ENCODE results near the gene MAD1L1. TPM values are rescaled to one million over a fixed set of nuclear protein-coding genes. Genes with fewer than 3 reads are reported as not detected.

MAD1L1 gene
- total and polyA plus RNA-seq, 2 of the 8 experiments (the other 6 are each of a cell fraction or from before 2014, with no cell fraction given) = 40.4 to 44.6 TPM

DNA sequence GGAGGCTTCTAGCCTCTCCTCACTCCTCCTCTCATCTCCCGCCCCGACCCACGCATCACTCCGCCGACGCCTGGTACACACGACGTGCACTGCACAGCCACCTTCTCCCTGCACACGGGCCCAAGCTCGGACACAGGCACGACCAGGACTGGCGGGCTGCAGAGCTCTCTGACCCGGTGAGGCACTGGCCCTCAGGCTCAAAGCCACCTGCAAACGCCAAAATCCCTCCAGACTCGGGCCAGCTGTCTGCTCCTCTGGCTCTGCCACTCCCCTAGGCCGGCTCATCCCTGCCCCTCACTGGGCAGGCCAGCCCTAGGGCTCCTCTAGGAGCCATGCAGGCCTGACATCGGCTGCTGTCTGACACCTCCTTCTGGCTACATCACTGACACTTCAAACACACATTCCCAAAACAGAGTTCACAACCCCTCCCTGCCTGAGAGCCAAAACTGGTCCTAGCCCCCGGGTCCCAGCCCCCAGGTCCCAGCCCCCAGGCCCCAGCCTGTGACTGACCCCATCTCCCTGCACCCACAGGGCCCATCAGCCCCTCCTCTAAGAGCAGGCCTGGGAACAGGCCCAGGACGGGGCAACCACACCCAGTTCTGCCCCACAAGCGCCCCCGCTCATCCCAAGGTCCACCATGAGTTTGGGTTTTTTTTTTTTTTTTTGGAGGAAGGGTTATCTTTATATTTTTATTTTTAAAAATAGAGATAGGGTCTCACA, 35.1 kb downstream of the MAD1L1 start:
- no peak for FAIRE-seq
- CTCF ChIA-PET (ENCODE audit: partially characterized antibody) = interaction anchor here (0.9 to 1.2 kb wide), 2 partner anchors 12 to 241 kb away, joined by 3 to 5 read pairs; no protein-coding TSS in a partner anchor
- Histone ChIP-seq H4K5ac (ENCODE audit: insufficient read length, low read depth, low read length) (no peak overlapping the region), H2AK5ac (ENCODE audit: low read depth, low read length) (no peak overlapping the region), H3K23ac (ENCODE audit: insufficient read length) (no peak overlapping the region), H3K14ac (ENCODE audit: insufficient read length) (no peak overlapping the region), H4K8ac (ENCODE audit: extremely low read depth, insufficient read depth, low read length) (no peak overlapping the region), H2BK12ac (ENCODE audit: low read depth, low read length) (no peak overlapping the region), H2AFZ (ENCODE audit: low read length) (no peak overlapping the region), H3K56ac (replicated peaks; ENCODE audit: insufficient read length, low read depth, low read length) (no peak overlapping the region), H2BK120ac (replicated peaks; ENCODE audit: low read depth, low read length) (no peak overlapping the region), H3K4ac (replicated peaks; ENCODE audit: insufficient read length, low read depth, low read length) (no peak overlapping the region), H3K4me2 (ENCODE audit: insufficient read depth in 1 of 2, low read depth in 2 of 2, low read length in 2 of 2) (no peak overlapping the region), H3K79me1 (ENCODE audit: low read depth, low read length) (peaks cover 4% of the 10 kb centered on the region), H3K9me3 (ENCODE audit: insufficient read depth in 2 of 2, low read depth in 1 of 2, low read length in 1 of 2) (peaks cover 8 to 11% of the 10 kb centered on the region in 2 experiments), H3K4me1 (replicated peaks in 1 of 4; ENCODE audit: control insufficient read depth in 3 of 4, insufficient read depth in 4 of 4, low read length in 3 of 4) (no peaks in the 10 kb centered on the region), H4K91ac (replicated peaks; ENCODE audit: insufficient read length, low read length) (no peak overlapping the region), H3K18ac (ENCODE audit: extremely low read depth, low read length) (no peak overlapping the region), H3K27me3 (replicated peaks in 1 of 4; ENCODE audit: control insufficient read depth in 3 of 4, extremely low read depth in 1 of 4, insufficient read depth in 3 of 4, low read length in 3 of 4) (no peaks in the 10 kb centered on the region), H3K23me2 (ENCODE audit: low read depth, low read length) (no peaks in the 10 kb centered on the region), H3K4me3 (ENCODE audit: extremely low read depth in 1 of 4, insufficient read depth in 2 of 4, low read depth in 3 of 4, low read length in 4 of 4) (no peak overlapping the region), H2BK20ac (ENCODE audit: low read length) (no peak overlapping the region), H3K27ac (ENCODE audit: low read depth, low read length) (no peak overlapping the region; the same call in 1 of the 2 replicates), H3K36me3 (ENCODE audit: control insufficient read depth in 2 of 4, insufficient read depth in 4 of 4, low read length in 3 of 4) (peaks cover 0 to 25% (median 14%) of the 10 kb centered on the region in 4 experiments; a peak in 5 of 8 replicates), H2BK15ac (ENCODE audit: low read length) (no peak overlapping the region), H3K79me2 (ENCODE audit: control insufficient read depth in 1 of 2, insufficient read depth in 2 of 2, low read length in 2 of 2) (peaks cover 0 to 6% of the 10 kb centered on the region in 2 experiments; a peak in 1 of 4 replicates), H3K9ac (replicated peaks in 1 of 4; ENCODE audit: extremely low read depth in 1 of 4, low read depth in 3 of 4, low read length in 3 of 4) (no peak overlapping the region), H4K20me1 (replicated peaks in 1 of 2; ENCODE audit: control insufficient read depth in 1 of 2, insufficient read depth in 2 of 2, low read length in 2 of 2) (peaks cover 9 to 16% of the 10 kb centered on the region in 2 experiments), H2BK5ac (ENCODE audit: low read depth, low read length) (no peak overlapping the region)
- 92% methylated on average over 16 of the region's 21 CpGs; no CpG with 5 or more reads in 1 of the 2 experiments for WGBS, 2 experiments (ENCODE audit: extremely low coverage in 1 of 2, insufficient coverage in 1 of 2, insufficient read length in 1 of 2, insufficient replicate concordance in 2 of 2, low coverage in 1 of 2, low lambda C conversion rate in 2 of 2, missing lambda C conversion rate in 1 of 2)
- DNase-seq (ENCODE audit: low read depth in 1 of 2, low spot score in 2 of 2) = no peak
- POLR2A ChIA-PET (ENCODE audit: partially characterized antibody) = no interaction called here
- TF ChIP-seq SP1 (IDR thresholded peaks at IDR 0.05; ENCODE audit: low read depth, low read length) (no peak), MAFK (IDR thresholded peaks at IDR 0.05; ENCODE audit: low read depth, low read length) (no peak), RFX5 (IDR thresholded peaks at IDR 0.05; ENCODE audit: borderline replicate concordance, low read depth, low read length) (no peak), GABPA (IDR thresholded peaks at IDR 0.05; ENCODE audit: borderline replicate concordance, insufficient read depth, low read length) (no peak), ZNF274 (IDR thresholded peaks at IDR 0.05; ENCODE audit: borderline replicate concordance, extremely low read depth, low read length) (no peak), SAP30 (IDR thresholded peaks at IDR 0.05; ENCODE audit: insufficient read depth, insufficient replicate concordance, low read length) (no peak), RNF2 (IDR thresholded peaks at IDR 0.05; ENCODE audit: borderline replicate concordance, low read depth, low read length, missing control alignments, poor library complexity, severe bottlenecking) (no peak), TBP (IDR thresholded peaks at IDR 0.05; ENCODE audit: low read depth, low read length) (no peak), KDM5A (IDR thresholded peaks at IDR 0.05; ENCODE audit: low read length) (no peak), FOSL1 (IDR thresholded peaks at IDR 0.05; ENCODE audit: insufficient read depth, low read depth, low read length) (no peak), TCF12 (IDR thresholded peaks at IDR 0.05; ENCODE audit: low read depth, low read length) (no peak), ASH2L (IDR thresholded peaks at IDR 0.05; ENCODE audit: low read length) (no peak), CBX5 (IDR thresholded peaks at IDR 0.05; ENCODE audit: low read depth, low read length) (no peak)
